Motor neuron (in vitro differentiated cells): ENCODE measurements around the gene FBXO40. TPM values are rescaled to one million over a fixed set of nuclear protein-coding genes. Genes with fewer than 3 reads are reported as not detected.

Source experiments
- ATAC-seq, 8 experiments: fragments of 200-7000 bp; cut with Tn5 transposase; replicated peaks in 6 of 8; 2 replicates each; pipeline ENCODE4 v1.8.0; 2021; ENCODE audit warnings: mild to moderate bottlenecking in 8 of 8, moderate library complexity in 8 of 8
- H3K27ac ChIP-seq, 2 donors: fragments of 250-450 bp; sonication (Bioruptor Pico); 2 replicates each; pipeline ENCODE4 v1.9.0; 2021; ENCODE audit warnings: antibody characterized with exemption in 2 of 2, mild to moderate bottlenecking in 2 of 2, moderate library complexity in 1 of 2
- H3K4me1 ChIP-seq, 2 donors: fragments of 250-450 bp; sonication (Bioruptor Pico); replicated peaks in 1 of 2; 2 replicates each; pipeline ENCODE4 v1.6.1; 2021; ENCODE audit warnings: antibody characterized with exemption in 2 of 2, mild to moderate bottlenecking in 2 of 2, moderate library complexity in 1 of 2
- H3K4me3 ChIP-seq, 5 donors: fragments of 250-450 bp; sonication (Bioruptor Pico); 2 replicates each; pipeline ENCODE4 v1.9.0; 2021; ENCODE audit warnings: antibody characterized with exemption in 5 of 5, mild to moderate bottlenecking in 5 of 5, moderate library complexity in 4 of 5
- WGBS, 10 experiments: fragments of 450-650 bp; shearing (Covaris generic); methylation state at CpG; one replicate each; pipeline ENCODE4 v1.0.0; 2022; 5-methylcytosine and 5-hydroxymethylcytosine counted together
- in situ Hi-C, 9 experiments: fragments of 400-800 bp; cut with MboI; loops; one replicate each; pipeline ENCODE4 v1.15.0; 2021; ENCODE audit warnings: low sequenced_read_pairs in 9 of 9, low pct_unique_long_range_greater_than_20kb in 2 of 9; ENCODE audit not compliant: unreplicated experiment in 9 of 9
- total RNA-seq, 8 experiments: library from RNA; unstranded; fragments of 300-600 nt; gene quantifications; 2 replicates each; pipeline versions ENCODE4 v1.2.3 to v1.2.4, GENCODE V29; 2022

Gene FBXO40
- total RNA-seq, 8 experiments from 2014 or later, result 0.04 to 0.33 (median 0.17) TPM

GRCh38 chr3:121627211-121627610 is 34.0 kb downstream of the FBXO40 start:
- H3K27ac ChIP-seq, result no peak overlapping the region
- H3K4me1 ChIP-seq, result peaks cover 0 to 3% of the 10 kb centered on the region in 2 donors
- 55 to 97% (median 64%) methylated on average over 2 to 4 of the region's 4 CpGs; no CpG with 5 or more reads in 1 of the 10 experiments for WGBS, 10 experiments
- no peak for ATAC-seq
- in situ Hi-C loops, result no loop called here
- no peak overlapping the region for H3K4me3 ChIP-seq

GRCh38 chr3:121627622-121628021 is 34.4 kb downstream of the FBXO40 start:
- no peak for ATAC-seq
- Histone ChIP-seq H3K4me3 (no peak overlapping the region), H3K27ac (no peak overlapping the region), H3K4me1 (peaks cover 0 to 3% of the 10 kb centered on the region in 2 donors)
- 50 to 83% (median 64%) methylated on average over 1 to 3 of the region's 3 CpGs; no CpG with 5 or more reads in 4 of the 10 experiments for WGBS, 10 experiments
- in situ Hi-C loops, result no loop called here

GRCh38 chr3:121629601-121630000 is 36.4 kb downstream of the FBXO40 start:
- no peak for ATAC-seq
- Histone ChIP-seq H3K4me3 (no peak overlapping the region), H3K27ac (no peak overlapping the region), H3K4me1 (no peaks in the 10 kb centered on the region)
- WGBS, 10 experiments, result 0 to 94% (median 84%) methylated on average over 1 to 6 of the region's 6 CpGs; no CpG with 5 or more reads in 1 of the 10 experiments
- in situ Hi-C loops, result no loop called here

GRCh38 chr3:121630355-121630754 is 37.2 kb downstream of the FBXO40 start:
- in situ Hi-C loops, result no loop called here
- WGBS, 10 experiments, result 86 to 100% (median 94%) methylated on average over 1 of the region's 1 CpG; no CpG with 5 or more reads in 6 of the 10 experiments
- ATAC-seq, result no peak
- Histone ChIP-seq H3K27ac (no peak overlapping the region), H3K4me1 (no peaks in the 10 kb centered on the region), H3K4me3 (no peak overlapping the region)

GRCh38 chr3:121637922-121638321 is 44.7 kb downstream of the FBXO40 start:
- Histone ChIP-seq H3K4me1 (no peaks in the 10 kb centered on the region), H3K4me3 (no peak overlapping the region), H3K27ac (no peak overlapping the region)
- 83 to 100% (median 100%) methylated on average over 1 of the region's 1 CpG; no CpG with 5 or more reads in 7 of the 10 experiments for WGBS, 10 experiments
- ATAC-seq, result no peak
- in situ Hi-C loops, result no loop called here

GRCh38 chr3:121641127-121641526 is 47.9 kb downstream of the FBXO40 start:
- Histone ChIP-seq H3K27ac (no peak overlapping the region), H3K4me3 (no peak overlapping the region), H3K4me1 (no peaks in the 10 kb centered on the region)
- WGBS, 10 experiments, result 43 to 100% (median 87%) methylated on average over 1 to 2 of the region's 2 CpGs
- in situ Hi-C loops, result no loop called here
- ATAC-seq, result no peak

- 45 to 100% (median 80%) methylated on average over 1 to 8 of the region's 9 CpGs; no CpG with 5 or more reads in 1 of the 10 experiments for WGBS, 10 experiments
- no peak overlapping the region for H3K27ac ChIP-seq
- ATAC-seq, result no peak
Observed at GRCh38 chr3:121642601-121643314, 49.6 kb downstream of the FBXO40 start.

GRCh38 chr3:121645054-121645453 is 51.9 kb downstream of the FBXO40 start:
- in situ Hi-C loops, result no loop called here
- H3K4me3 ChIP-seq, result no peak overlapping the region
- H3K4me1 ChIP-seq, result no peaks in the 10 kb centered on the region
- WGBS, 10 experiments, result 83 to 100% (median 100%) methylated on average over 2 to 5 of the region's 5 CpGs; no CpG with 5 or more reads in 3 of the 10 experiments
- ATAC-seq, result no peak
- H3K27ac ChIP-seq, result no peak overlapping the region

More at GRCh38 chr3:121642601-121643314, 49.6 kb downstream of the FBXO40 start:
- in situ Hi-C loops, result no loop called here
- Histone ChIP-seq H3K4me3 (no peak overlapping the region), H3K4me1 (no peaks in the 10 kb centered on the region)

GRCh38 chr3:121648219-121648958 is 55.2 kb downstream of the FBXO40 start:
- Histone ChIP-seq H3K27ac (no peak overlapping the region), H3K4me3 (no peak overlapping the region), H3K4me1 (no peaks in the 10 kb centered on the region)
- ATAC-seq, result no peak
- in situ Hi-C loops, result no loop called here
- WGBS, 10 experiments, result 5 to 100% (median 82%) methylated on average over 2 to 6 of the region's 6 CpGs; no CpG with 5 or more reads in 1 of the 10 experiments

- in situ Hi-C loops, result no loop called here
- Histone ChIP-seq H3K27ac (no peak overlapping the region), H3K4me1 (no peaks in the 10 kb centered on the region), H3K4me3 (no peak overlapping the region)
- no peak for ATAC-seq
Observed at GRCh38 chr3:121649645-121650044, 56.5 kb downstream of the FBXO40 start.

GRCh38 chr3:121651684-121652083 is 58.5 kb downstream of the FBXO40 start:
- Histone ChIP-seq H3K27ac (no peak overlapping the region), H3K4me1 (no peaks in the 10 kb centered on the region), H3K4me3 (no peak overlapping the region)
- no peak for ATAC-seq
- in situ Hi-C loops, result no loop called here

GRCh38 chr3:121654493-121655385 is 61.6 kb downstream of the FBXO40 start:
- no peaks in the 10 kb centered on the region for H3K4me1 ChIP-seq
- no peak for ATAC-seq
- H3K4me3 ChIP-seq, result no peak overlapping the region
- in situ Hi-C loops, result no loop called here
- no peak overlapping the region for H3K27ac ChIP-seq
- 29 to 100% (median 77%) methylated on average over 1 to 5 of the region's 6 CpGs for WGBS, 10 experiments
